ENCODE data around the gene NXNL1.
"Not testable (repeated sequence)": the region's sequence is repeated elsewhere in the genome, so short reads cannot be mapped to it uniquely, and the experiment has no call there.

Gene NXNL1

GRCh38 chr19:17460372-17461230 lies at the start of gene NXNL1:
TSS of gene NXNL1 (minus strand) at chr19:17460926. CDS start at chr19:17460869, 57 bp downstream.
- TF ChIP-seq ZFX (IDR thresholded peaks at IDR 0.05) (no peak), CTCF (conservative IDR thresholded peaks at IDR 0.05) (no peak)
- no peak within 1 kb of the TSS for H3K27ac ChIP-seq

- not testable (repeated sequence) for H3K27ac ChIP-seq
Measured at GRCh38 chr19:17508558-17508933, 47.8 kb upstream of the NXNL1 start.

GRCh38 chr19:17506745-17507144 lies 46.0 kb upstream of the NXNL1 start:
- no peak overlapping the region for H3K27ac ChIP-seq
- TF ChIP-seq ZFX (IDR thresholded peaks at IDR 0.05) (no peak), CTCF (conservative IDR thresholded peaks at IDR 0.05) (no peak)

- TF ChIP-seq ZFX (IDR thresholded peaks at IDR 0.05) (no peak), CTCF (conservative IDR thresholded peaks at IDR 0.05) (no peak)
- no peak overlapping the region for H3K27ac ChIP-seq
Measured at GRCh38 chr19:17505223-17505622, 44.5 kb upstream of the NXNL1 start.

GRCh38 chr19:17504456-17504855 lies 43.7 kb upstream of the NXNL1 start:
- TF ChIP-seq CTCF (conservative IDR thresholded peaks at IDR 0.05) (no peak), ZFX (IDR thresholded peaks at IDR 0.05) (no peak)
- no peak overlapping the region for H3K27ac ChIP-seq

GRCh38 chr19:17504030-17504429 lies 43.3 kb upstream of the NXNL1 start:
- TF ChIP-seq CTCF (conservative IDR thresholded peaks at IDR 0.05) (no peak), ZFX (IDR thresholded peaks at IDR 0.05) (no peak)
- H3K27ac ChIP-seq: no peak overlapping the region

- no peak overlapping the region for H3K27ac ChIP-seq
- no peak for TF ChIP-seq ZFX (IDR thresholded peaks at IDR 0.05)
- TF ChIP-seq CTCF (conservative IDR thresholded peaks at IDR 0.05): no peak
Measured at GRCh38 chr19:17503240-17503639, 42.5 kb upstream of the NXNL1 start.

All from C4-2B (cell line).